HG03196 (cell line): ENCODE measurements around the gene RASGEF1B.
"Not testable (repeated sequence)": the region's sequence is repeated elsewhere in the genome, so short reads cannot be mapped to it uniquely, and the experiment has no call there.

Experiments
- ATAC-seq: cut with Tn5 transposase; IDR thresholded peaks from one replicate; pipeline ENCODE4 v1.9.1; 2021; ENCODE audit not compliant: unreplicated experiment

RASGEF1B gene

DNA sequence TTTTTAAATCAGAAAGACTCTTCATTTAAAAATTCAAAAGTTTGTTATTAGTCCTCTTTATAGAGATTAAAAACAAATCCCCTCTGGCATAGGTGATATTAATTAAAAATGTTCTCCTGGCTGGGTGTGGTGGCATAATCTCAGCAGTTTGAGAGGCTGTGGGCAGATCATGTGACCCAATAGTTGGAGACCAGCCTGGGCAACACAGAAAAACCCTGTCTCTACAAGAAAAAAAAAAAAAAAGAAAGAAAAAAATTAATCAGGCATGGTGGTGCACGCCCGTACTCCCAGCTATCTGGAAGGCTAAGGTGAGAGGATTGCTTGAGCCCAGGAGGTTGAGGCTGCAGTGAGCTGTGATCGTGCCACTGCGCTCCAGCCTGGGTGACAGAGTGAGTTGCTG is 38.9 kb downstream of the RASGEF1B start:
- ATAC-seq: no peak

DNA sequence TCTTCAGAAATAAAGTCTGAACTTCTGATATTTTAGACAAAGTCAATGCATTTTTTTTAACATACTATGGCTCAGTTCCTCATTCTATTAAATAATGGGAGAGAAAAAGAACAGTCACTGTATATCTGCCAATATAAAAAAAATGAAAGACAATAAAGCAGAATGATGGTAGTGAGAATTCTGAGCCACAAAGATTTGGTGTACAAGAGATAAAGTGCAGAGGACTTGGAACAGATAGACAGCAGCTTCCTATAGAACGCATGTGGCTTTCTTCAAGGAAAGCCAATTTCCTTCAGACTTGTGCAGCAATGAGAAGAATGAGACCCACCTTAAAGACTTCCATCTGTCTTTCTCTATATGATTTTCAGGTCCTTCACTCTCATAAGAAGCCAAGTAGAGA is 39.7 kb downstream of the RASGEF1B start:
- no peak for ATAC-seq

DNA sequence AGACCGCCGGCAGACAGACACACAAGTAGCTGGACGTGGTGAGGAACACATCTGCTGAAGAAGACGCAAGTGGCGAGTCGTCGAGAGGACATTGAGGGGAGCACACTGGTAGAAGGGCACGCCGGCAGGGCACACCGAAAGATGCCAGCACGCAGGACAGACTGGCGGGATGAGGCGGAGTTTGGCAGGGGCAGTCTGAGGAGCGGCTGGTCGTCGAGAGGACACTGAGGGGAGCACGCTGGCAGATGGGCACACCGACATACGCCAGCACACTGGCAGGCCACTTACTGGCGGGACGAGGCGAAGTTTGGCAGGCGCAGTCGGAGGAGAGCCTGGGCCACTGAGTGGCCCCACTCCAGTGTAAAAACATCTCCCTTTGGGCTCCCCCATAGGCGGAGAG is 42.1 kb downstream of the RASGEF1B start:
- ATAC-seq: no peak

DNA sequence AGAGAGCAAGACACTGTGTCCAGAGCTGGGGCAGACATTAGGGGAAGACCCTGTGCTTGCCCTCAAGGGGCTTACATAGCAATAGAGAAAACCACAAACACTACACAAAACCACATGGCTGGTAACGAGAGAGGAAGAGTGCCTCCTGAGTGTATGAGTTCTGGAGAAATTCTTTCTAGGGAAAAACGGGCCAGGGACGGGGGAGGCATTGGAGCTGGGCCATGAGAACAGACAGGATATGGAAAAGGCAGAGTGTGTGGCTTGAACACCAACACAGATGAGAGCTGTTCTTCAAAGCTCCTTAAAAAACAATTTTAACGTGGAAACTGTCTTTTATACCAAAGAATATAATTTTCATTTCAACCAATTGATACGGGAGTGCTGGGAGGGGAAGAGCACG is 42.7 kb downstream of the RASGEF1B start:
- no peak for ATAC-seq

DNA sequence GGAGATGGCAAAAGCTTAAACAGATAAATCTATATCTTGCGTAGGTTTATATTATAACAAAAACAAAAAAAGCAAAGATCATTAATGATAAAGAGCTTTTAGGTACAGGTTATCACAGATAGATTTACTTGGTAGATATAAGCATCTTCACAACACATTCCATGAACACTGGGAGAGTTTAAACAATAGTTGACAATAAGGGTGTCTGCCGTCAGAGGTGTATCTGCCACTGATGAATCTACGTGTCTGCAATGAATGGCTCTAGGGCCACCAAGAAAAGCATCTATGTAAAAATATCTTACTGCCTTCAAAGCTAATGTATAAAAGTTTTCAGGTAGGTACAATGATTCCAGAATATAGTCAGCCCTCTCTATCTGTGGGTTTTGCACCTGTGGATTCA is 43.7 kb downstream of the RASGEF1B start:
- ATAC-seq: no peak

DNA sequence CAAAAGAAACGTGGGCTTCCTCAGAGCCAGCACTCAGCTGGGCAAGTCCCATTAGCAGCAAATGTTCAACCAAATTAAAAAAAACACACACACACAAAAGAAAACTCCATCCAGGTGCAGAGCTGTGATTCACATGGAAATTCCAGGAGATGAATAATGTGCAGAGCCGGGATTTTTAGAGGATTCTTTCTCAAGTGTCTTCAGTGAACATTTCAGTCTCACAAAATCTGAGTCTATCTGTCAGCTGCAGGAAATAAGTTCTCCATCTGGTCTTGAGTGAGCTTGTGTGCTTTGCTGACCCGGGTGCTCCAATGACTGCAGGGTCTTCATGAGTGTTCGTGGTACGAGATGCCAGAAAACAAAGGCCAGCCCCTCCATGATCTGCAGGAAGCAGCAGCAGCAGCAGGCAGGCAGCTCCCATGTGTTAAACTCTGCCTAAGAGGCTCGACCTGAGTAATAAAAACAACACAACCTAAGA is 44.3 kb downstream of the RASGEF1B start:
- no peak for ATAC-seq

DNA sequence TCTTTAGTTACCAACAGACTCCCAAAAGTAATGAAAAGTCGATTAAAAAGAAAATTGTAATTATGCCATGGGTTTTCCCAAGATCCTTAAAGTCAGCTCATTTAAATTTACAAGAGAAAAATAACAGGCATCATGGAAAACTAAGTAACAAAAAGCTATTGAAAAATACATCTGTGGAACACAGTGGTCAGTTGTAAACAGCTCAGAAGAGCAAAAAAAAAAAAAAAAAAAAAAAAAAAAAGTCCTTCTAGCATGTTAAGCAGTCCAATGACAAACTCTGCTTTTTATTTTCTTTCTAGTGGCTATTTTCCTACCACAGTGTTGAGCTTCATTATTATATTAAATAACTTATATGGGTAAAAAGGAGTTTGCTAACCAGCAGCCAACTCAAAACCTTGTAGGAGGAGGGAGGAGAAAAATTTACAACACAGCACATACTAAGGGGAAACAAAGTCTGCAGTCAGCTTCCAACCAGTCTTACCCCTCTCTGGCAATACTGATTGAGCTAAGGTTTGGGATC is 44.9 kb downstream of the RASGEF1B start:
- ATAC-seq: no peak

DNA sequence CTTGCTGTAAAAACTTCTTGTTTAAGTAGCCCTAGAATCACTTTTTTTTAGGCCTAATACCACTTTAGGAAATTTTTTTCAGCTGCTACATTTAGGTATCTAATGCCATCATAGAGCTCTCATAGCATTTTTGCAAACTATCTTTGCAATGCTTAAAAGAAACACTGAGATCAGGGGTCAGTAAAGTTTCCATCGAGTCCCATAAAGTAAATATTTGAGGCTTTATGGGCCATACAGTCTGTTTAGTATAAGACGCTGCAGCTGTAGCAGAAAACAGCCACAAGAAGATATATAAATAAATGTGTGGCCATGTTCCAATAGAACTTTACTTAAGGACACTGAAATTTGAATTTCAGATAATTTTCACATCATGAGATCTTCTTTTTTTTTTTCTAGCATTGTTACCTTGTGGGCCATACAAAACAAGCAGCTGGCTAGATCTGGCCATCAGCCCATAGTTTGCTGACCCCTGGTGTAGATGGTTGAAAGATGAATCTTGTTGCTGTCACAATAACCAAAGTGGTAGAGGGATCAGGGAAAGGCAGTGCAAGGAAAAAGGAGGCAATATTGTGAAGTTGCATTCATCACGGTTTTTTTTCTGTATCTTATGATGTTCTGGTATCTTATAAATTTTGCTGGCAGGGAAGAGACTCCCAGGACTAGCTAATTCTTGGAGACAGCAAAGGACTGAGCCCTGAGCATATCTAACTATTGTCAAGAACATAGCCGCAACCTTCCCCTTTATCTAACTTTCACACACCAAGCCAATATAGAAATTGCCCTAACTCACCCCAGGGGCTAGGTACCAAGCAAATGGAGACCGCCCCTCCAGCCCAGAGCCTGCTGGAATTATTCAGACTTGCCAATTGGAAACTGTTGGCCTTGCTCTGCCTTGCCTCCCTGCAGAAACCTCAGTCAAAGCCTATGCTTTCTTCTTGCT is 46.6 kb downstream of the RASGEF1B start:
- ATAC-seq: no peak

DNA sequence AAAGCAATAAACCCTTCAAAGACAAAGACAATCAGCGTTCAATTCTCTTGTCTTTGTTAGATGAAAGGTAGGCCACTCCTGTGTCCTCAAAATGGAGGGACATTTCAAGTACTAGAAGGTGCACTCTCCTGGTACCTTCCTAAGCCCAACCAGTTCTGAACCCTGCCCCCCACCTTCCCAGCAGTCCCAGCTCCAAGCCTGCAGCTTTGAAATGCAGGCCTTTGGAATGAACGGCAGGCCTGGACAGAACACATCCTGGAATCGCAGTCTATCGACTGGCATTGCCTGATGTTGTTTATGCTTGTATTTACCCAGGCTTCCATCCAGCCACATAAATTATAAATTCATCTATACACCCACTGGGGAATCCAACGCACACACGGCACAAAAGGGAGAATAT is 47.4 kb downstream of the RASGEF1B start:
- no peak for ATAC-seq

DNA sequence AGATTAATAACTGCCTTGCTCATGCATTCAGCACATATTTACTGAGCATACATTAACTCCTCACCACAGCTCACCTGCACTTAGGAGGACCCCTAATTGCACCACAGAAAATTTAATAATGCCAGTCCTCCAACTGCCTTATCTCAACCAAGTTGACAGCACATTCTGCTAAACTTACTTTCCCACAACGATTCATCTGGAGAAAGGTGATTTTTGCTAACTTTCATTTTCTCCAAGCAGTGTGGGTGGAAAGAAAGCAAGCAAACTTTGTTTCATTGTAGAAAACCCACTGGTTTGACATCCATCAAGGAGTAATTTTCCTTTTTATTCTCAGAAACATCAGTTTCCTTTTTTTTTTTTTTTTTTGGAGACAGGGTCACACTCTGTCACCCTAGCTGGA is 49.1 kb downstream of the RASGEF1B start:
- ATAC-seq: no peak

DNA sequence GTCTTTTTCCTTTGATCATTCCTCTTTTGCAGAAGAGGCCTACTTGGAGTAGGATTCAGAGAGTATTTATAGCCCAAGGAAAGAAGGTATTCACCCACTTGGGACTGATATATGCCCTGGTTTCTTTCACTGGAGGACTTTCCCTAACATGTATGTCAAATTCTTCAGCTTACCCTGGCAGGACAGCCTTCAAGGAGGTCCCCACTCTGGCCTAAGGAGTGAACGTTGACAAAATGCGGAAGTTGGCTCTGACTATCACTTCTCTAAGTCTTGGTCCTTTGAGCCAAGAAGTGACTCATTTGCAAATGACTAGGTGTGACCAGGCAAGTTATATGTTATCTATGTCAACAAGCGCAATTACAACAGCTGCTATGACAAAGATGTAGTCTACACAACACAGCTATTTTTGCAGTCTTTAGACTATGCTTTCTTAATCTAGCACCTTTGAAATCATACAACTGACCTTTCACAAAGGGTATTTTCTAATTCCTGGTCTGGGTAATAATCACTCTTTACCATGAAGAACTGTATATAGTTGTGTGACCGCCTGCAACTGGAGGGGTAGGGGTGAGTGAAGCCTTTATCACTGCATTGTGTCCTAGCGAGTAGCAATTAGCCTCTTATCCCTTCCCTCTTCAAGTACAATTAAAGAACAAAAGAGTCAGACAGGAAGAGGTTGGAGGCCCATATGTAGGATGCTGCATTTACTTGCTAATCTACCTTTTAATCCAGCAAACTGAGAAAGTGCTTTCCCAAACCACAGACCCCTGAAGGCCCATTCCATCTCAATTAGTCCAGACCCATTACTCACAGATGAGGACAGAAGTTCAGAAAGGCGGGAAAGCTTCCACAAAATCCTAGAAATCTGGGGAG is 50.1 kb downstream of the RASGEF1B start:
- ATAC-seq: peak; percentile 97

DNA sequence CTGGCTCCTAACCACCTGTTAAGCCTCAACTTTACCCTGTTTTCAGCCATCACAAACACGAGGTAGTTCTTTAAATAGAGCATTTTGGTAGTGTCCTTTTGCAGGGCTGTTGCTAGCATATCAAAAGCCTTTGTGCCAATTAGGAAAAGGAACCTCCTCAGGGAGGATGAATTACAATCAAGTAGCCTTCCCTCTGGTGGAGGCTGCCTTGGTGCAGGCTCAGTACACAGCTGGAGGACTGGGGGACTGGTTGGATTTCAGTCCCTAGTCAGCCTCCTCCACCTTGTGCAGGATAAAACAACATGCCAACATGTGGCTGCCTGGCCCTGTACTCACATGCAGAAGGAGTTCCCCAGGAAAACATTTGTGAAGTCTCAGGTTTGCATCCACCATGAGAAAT is 53.1 kb downstream of the RASGEF1B start:
- no peak for ATAC-seq

DNA sequence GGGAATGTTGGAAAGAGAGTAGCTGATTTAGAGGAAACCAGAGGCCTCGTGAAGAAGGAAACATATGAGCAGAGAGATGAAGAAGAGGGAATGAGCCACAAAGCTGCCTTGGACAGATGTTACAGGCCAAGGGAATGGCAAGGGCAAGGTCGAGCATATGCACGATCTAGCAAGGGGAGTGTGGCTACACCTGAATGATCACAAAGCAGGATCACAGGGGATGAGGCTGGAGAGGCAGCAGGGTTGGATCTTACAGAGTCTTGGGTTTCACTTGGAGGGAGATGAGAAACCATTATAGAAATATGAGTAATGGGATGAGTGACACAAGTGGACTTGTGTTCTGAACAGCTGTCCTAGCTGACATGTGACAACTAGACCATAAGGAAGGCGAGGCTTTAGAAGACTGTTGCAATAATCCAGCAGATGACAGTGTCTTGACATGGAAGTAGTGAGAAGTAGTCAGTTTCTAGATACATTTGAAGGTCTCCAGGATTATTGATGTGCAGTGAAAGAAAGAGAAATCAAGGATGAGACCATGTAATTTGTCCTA is 58.7 kb downstream of the RASGEF1B start:
- no peak for ATAC-seq

DNA sequence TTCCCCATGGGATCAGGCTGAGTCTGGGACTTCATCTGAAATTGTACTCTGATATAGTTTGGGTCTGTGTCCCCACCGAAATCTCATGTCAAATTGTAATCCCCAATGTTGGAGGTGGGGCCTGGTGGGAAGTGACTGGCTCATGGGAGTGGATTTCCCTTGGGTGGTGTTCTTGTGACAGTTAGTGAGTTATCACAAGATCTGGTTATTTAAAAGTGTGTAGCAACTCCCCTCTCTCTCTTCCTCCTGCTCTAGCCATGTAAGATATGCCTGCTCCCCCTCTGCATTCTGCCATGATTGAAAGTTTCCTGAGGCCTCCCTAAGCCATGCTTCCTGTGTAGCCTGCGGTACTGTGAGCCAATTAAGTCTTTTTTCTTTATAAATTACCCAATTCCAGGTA is 61.0 kb downstream of the RASGEF1B start:
- no peak for ATAC-seq

DNA sequence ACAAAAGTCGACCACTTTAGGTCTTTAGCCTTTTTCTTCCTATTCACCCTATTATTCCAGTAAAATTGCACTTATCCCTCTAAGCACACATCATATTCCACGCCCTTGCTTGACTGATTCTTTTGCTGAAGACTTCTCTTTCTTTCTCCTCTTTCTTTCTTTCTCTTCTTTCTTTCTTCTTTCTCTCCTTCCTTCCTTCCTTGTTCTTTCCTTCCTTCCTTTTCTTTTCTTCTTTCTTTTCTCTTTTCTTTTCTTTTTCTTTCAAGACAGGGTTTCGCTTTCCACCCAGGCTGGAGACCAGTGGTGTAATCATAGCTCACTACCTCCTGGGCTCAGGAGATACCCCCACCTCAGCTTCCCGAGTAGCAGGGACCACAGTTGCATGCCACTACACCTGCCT is 61.9 kb downstream of the RASGEF1B start:
- no peak for ATAC-seq

DNA sequence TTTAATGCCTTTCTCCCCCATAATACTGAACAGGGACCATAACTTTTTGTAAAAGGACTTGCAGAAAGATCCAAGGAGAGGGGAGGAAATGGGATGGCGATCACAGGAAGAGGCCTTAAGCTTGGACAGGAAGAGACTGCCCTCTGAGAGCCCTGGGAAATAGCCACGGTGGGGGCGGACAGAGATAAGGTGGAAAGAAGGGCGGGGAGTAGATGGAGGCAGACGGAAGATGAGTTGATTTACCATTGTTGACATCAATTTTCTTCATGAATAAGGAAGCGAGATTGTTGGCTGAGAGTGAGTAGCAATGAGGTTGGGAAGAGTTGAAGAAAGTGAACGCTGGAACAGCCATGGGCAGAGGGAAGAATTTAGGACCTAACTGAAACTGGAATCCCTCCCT is 63.4 kb downstream of the RASGEF1B start:
- ATAC-seq: no peak

DNA sequence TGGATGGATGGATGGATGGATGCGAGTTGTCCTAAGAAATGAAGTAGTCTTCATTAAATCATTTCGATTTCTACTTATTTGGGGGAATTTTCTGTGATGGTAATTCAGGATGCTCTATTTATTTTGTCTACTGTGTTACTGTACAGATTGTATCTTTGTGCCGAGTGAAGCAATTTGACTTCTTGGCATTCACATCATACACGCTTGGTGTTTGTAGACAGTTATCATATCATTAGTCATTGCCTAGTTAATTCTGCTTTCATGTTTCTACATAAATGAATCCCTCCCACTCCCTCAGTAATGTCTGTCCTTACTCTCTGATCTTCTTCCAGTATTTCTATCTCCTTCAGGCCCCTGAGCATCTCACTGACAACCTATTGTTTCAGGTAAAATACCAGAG is 64.0 kb downstream of the RASGEF1B start:
- no peak for ATAC-seq

DNA sequence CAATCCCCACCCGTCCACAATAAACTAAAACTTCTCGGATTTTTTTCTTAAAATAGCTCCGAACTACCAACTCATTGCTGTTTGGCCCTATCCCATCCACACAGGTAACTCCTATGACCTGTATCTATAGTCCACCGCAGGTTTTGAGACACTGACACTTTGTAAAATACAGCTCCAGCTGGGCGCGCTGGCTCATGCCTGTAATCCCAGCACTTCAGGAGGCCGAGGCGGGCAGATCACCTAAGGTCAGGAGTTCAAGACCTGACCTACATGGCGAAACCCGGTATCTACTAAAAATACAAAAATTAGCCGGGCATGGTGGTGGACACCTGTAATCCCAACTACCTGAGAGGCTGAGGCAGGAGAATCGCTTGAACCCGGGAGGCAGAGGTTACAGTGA is 65.2 kb downstream of the RASGEF1B start:
- ATAC-seq: not testable (repeated sequence)

DNA sequence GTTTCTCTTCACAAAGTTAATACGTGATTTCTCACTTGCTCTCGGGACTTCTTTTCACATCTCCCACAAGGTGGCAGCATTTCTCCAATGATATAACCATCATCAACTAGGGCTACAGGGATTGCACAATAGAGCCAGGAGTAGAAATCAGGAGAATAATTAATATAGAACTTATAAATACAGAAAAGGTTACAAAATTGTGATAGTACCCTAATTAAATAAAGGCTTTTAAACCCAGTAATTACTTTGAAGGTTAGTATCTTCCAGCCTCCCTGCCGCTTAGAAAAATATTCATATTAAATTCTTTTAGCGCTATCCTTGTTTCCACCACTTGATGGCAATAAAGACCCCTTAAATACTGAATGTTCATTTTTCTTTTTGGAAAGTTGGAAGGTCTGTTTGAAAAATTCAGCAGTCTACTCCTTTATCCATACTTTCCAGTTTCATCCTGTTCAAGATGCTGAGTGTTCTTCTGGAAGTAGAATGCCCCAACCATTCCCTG is 65.8 kb downstream of the RASGEF1B start:
- peak; percentile 80 for ATAC-seq

DNA sequence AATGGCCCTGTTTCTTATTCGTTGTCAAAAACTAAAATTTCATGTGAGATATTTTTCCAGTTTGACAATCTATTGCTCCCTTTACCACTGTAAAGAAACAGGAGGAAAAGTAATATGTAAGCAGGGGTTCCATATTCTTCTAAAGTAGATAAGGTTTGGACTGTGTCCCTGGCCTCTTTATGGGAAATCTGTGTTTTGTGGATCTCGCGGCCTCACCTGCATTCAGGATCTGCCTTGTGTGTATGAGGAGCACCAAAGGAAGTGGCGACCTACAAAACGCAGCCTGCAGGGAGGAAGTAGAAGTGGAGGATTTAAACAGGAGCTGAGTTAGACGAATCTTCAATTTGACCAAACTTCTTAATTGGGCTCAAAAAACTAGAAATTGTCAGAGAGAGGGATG is 67.0 kb downstream of the RASGEF1B start:
- no peak for ATAC-seq

DNA sequence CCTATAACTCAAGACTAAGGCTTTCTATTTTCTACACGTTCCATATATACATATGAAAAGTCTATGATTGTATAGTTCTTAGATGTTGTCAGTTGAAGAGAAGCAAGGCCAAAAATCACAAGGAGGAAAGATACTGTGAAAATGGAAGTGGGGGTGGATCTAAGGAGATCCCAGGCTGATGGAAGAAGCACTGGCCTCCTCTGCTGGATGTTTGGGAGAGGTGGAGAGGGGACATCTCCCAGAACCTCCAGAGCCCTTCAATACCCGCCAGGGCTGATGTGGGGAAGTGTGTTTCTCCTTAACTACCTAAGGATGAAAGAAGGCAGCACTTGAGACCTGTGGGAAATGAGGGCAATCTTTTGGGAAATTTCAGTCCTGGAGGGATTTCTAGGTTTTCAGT is 67.4 kb downstream of the RASGEF1B start:
- ATAC-seq: no peak
